SU-DHL-6 (cell line): Measurements from ENCODE around the gene PHLDA2.

Source experiments
- H2AFZ ChIP-seq: fragments of 200-600 bp; sonication (generic); 2 replicates; pipeline ENCODE4 v1.6.1; 2014; ENCODE audit warnings: low read depth, mild to moderate bottlenecking, moderate library complexity, mixed read lengths, antibody characterized with exemption, low read length; ENCODE audit not compliant: severe bottlenecking
- H3F3A ChIP-seq: fragments of 200-600 bp; shearing (Covaris generic); 2 replicates; pipeline ENCODE4 v1.6.0; 2016; ENCODE audit warnings: antibody characterized with exemption, mild to moderate bottlenecking; ENCODE audit not compliant: insufficient read depth
- H3K27ac ChIP-seq: fragments of 200-600 bp; sonication (generic); 2 replicates; pipeline ENCODE4 v1.5.1; 2016; ENCODE audit warnings: low read depth, mild to moderate bottlenecking, low read length, moderate library complexity, mixed read lengths
- H3K27me3 ChIP-seq: fragments of 200-600 bp; sonication (generic), shearing (Covaris generic); 2 replicates; pipeline ENCODE4 v1.6.0; 2014; ENCODE audit warnings: mild to moderate bottlenecking, low read length
- H3K36me3 ChIP-seq: fragments of 200-600 bp; sonication (generic); 2 replicates; pipeline ENCODE4 v1.6.1; 2014; ENCODE audit warnings: mild to moderate bottlenecking, low read length, mixed read lengths
- H3K4me2 ChIP-seq: fragments of 300-600, 200-600 bp; shearing (Covaris generic), sonication (generic); 2 replicates; pipeline ENCODE4 v1.6.0; 2014; ENCODE audit warnings: low read length, low read depth, mild to moderate bottlenecking; ENCODE audit not compliant: poor library complexity, severe bottlenecking
- H3K4me3 ChIP-seq: fragments of 200-600 bp; sonication (generic); 2 replicates; pipeline ENCODE4 v1.5.1; 2014; ENCODE audit warnings: antibody characterized with exemption, low read length, mild to moderate bottlenecking, mixed read lengths; ENCODE audit not compliant: insufficient read depth, poor library complexity, severe bottlenecking
- H3K79me2 ChIP-seq: fragments of 200-600 bp; sonication (generic); 2 replicates; pipeline ENCODE4 v1.6.1; 2014; ENCODE audit warnings: mild to moderate bottlenecking, low read length, moderate library complexity; ENCODE audit not compliant: insufficient read depth
- H3K9ac ChIP-seq: fragments of 200-600 bp; sonication (generic); 2 replicates; pipeline ENCODE4 v1.7.0; 2014; ENCODE audit warnings: mild to moderate bottlenecking, low read length
- H3K9me2 ChIP-seq: fragments of 200-600 bp; sonication (generic); replicated peaks from 2 replicates; pipeline ENCODE4 v1.6.1; 2014; ENCODE audit warnings: low read length; ENCODE audit not compliant: insufficient read depth
- H3K9me3 ChIP-seq: fragments of 200-600 bp; sonication (generic); 2 replicates; pipeline ENCODE4 v1.6.1; 2014; ENCODE audit warnings: low read length, mixed read lengths; ENCODE audit not compliant: insufficient read depth
- H4K20me1 ChIP-seq: fragments of 200-600 bp; sonication (generic); 2 replicates; pipeline ENCODE4 v1.6.1; 2014; ENCODE audit warnings: low read depth, mild to moderate bottlenecking, antibody characterized with exemption, low read length, moderate library complexity, mixed read lengths
- CTCF ChIP-seq: fragments of 200-600 bp; sonication (generic); IDR thresholded peaks from one replicate; pipeline ENCODE4 v1.5.1; 2017; ENCODE audit warnings: antibody characterized with exemption, mild to moderate bottlenecking, low read length, moderate library complexity; ENCODE audit not compliant: insufficient read depth, poor library complexity, severe bottlenecking
- EZH2phosphoT487 ChIP-seq: fragments of 200-600 bp; sonication (generic), shearing (Covaris generic); conservative IDR thresholded peaks from 2 replicates; pipeline ENCODE4 v1.6.1; 2018; ENCODE audit warnings: mild to moderate bottlenecking, antibody characterized with exemption, low read length, moderate library complexity, mixed read lengths

PHLDA2 gene

GRCh38 chr11:2885017-2885677 is 44.1 kb downstream of the PHLDA2 start:
- Histone ChIP-seq H3K27ac (no peak overlapping the region), H3K27me3 (no peaks in the 10 kb centered on the region), H3F3A (no peaks in the 10 kb centered on the region), H3K4me2 (no peak overlapping the region), H2AFZ (no peak overlapping the region), H3K9me2 (no peaks in the 10 kb centered on the region), H3K36me3 (no peaks in the 10 kb centered on the region), H3K9ac (no peak overlapping the region), H3K4me3 (no peak overlapping the region), H4K20me1 (no peaks in the 10 kb centered on the region), H3K9me3 (no peaks in the 10 kb centered on the region), H3K79me2 (no peaks in the 10 kb centered on the region)
- TF ChIP-seq EZH2phosphoT487 = no peak
- no peak for TF ChIP-seq CTCF

GRCh38 chr11:2883979-2884815 is 45.0 kb downstream of the PHLDA2 start:
- TF ChIP-seq CTCF (no peak), EZH2phosphoT487 (no peak)
- H3F3A ChIP-seq = no peaks in the 10 kb centered on the region
- H3K36me3 ChIP-seq = no peaks in the 10 kb centered on the region
- H2AFZ ChIP-seq = no peak overlapping the region
- H3K9me3 ChIP-seq = no peaks in the 10 kb centered on the region
- no peak overlapping the region for H3K27ac ChIP-seq
- H4K20me1 ChIP-seq = no peaks in the 10 kb centered on the region
- H3K4me3 ChIP-seq = no peak overlapping the region
- H3K79me2 ChIP-seq = no peaks in the 10 kb centered on the region
- H3K9ac ChIP-seq = no peak overlapping the region
- no peak overlapping the region for H3K4me2 ChIP-seq
- no peaks in the 10 kb centered on the region for H3K9me2 ChIP-seq
- no peaks in the 10 kb centered on the region for H3K27me3 ChIP-seq

- H3K27ac ChIP-seq = no peak overlapping the region
- TF ChIP-seq CTCF (no peak), EZH2phosphoT487 (no peak)
- no peaks in the 10 kb centered on the region for H3K36me3 ChIP-seq
- H3K9ac ChIP-seq = no peak overlapping the region
- H3K27me3 ChIP-seq = no peaks in the 10 kb centered on the region
- no peak overlapping the region for H3K4me2 ChIP-seq
- no peak overlapping the region for H3K4me3 ChIP-seq
- H4K20me1 ChIP-seq = no peaks in the 10 kb centered on the region
- no peaks in the 10 kb centered on the region for H3F3A ChIP-seq
- H2AFZ ChIP-seq = no peak overlapping the region
- no peaks in the 10 kb centered on the region for H3K9me2 ChIP-seq
- no peaks in the 10 kb centered on the region for H3K9me3 ChIP-seq
- no peaks in the 10 kb centered on the region for H3K79me2 ChIP-seq
Measured at GRCh38 chr11:2883640-2883978, 45.6 kb downstream of the PHLDA2 start.
